NCI-H2227 treated with DMSO at 0.1 percent for 48 hours (cell line): Measurements from ENCODE around the gene PPP1R14D.

Experiments used
- DNase-seq: peaks from one replicate; lab custom pipeline; 2025; lab: John Stamatoyannopoulos, UW

PPP1R14D gene

GRCh38 chr15:40819048-40819447, 9.5 kb downstream of the PPP1R14D start:
- DNase-seq, result no peak

GRCh38 chr15:40815042-40815698, 13.3 kb downstream of the PPP1R14D start:
- DNase-seq, result no peak

- DNase-seq, result no peak
These were observed 15.6 kb downstream of the PPP1R14D start for GRCh38 chr15:40812721-40813425.

- no peak for DNase-seq
These were observed 19.6 kb downstream of the PPP1R14D start for GRCh38 chr15:40808861-40809450.

GRCh38 chr15:40807888-40808461, 20.5 kb downstream of the PPP1R14D start:
- DNase-seq, result no peak

GRCh38 chr15:40807028-40807887, 21.2 kb downstream of the PPP1R14D start, which contains the start of the genes DNAJC17 and ZFYVE19:
Gene DNAJC17 (minus strand): TSS chr15:40807473. CDS start chr15:40807446, 27 bp downstream.
Gene ZFYVE19 (plus strand): TSS chr15:40807089. CDS start chr15:40807590, 501 bp downstream.
- peak; percentile 92 for DNase-seq

GRCh38 chr15:40806672-40807027, 21.9 kb downstream of the PPP1R14D start:
- DNase-seq, result no peak

GRCh38 chr15:40803688-40804087, 24.8 kb downstream of the PPP1R14D start:
- no peak for DNase-seq

- no peak for DNase-seq
These were observed 25.4 kb downstream of the PPP1R14D start for GRCh38 chr15:40803076-40803475.

- DNase-seq, result no peak
These were observed 29.0 kb downstream of the PPP1R14D start for GRCh38 chr15:40799523-40799922.

GRCh38 chr15:40796512-40796911, 32.0 kb downstream of the PPP1R14D start:
- no peak for DNase-seq

GRCh38 chr15:40796041-40796440, 32.5 kb downstream of the PPP1R14D start:
- DNase-seq, result no peak

GRCh38 chr15:40793216-40793989, 35.1 kb downstream of the PPP1R14D start:
- no peak for DNase-seq

- DNase-seq, result no peak
These were observed 36.1 kb downstream of the PPP1R14D start for GRCh38 chr15:40792394-40792793.

- DNase-seq, result no peak
These were observed 37.8 kb downstream of the PPP1R14D start for GRCh38 chr15:40790718-40791117.

GRCh38 chr15:40789999-40790398, 38.5 kb downstream of the PPP1R14D start:
- DNase-seq, result no peak

- DNase-seq, result no peak
These were observed 39.4 kb downstream of the PPP1R14D start for GRCh38 chr15:40789119-40789518.

- no peak for DNase-seq
These were observed 40.5 kb downstream of the PPP1R14D start for GRCh38 chr15:40787991-40788390.

- no peak for DNase-seq
These were observed 41.1 kb downstream of the PPP1R14D start for GRCh38 chr15:40787344-40787841.

- no peak for DNase-seq
These were observed 42.7 kb downstream of the PPP1R14D start for GRCh38 chr15:40785814-40786213.

GRCh38 chr15:40785164-40785563, 43.3 kb downstream of the PPP1R14D start:
- DNase-seq, result no peak
